Suprapubic skin (tissue), 4 donors: ENCODE data around the gene ADCY3.

Source experiments
- POLR2A ChIP-seq, 2 donors: fragments of 450-650 bp; IDR thresholded peaks; one replicate each; pipeline ENCODE4 v1.6.1; 2017; ENCODE audit warnings: antibody characterized with exemption in 2 of 2, mild to moderate bottlenecking in 2 of 2, moderate library complexity in 2 of 2
- POLR2AphosphoS5 ChIP-seq, 3 donors: sonication (generic); formaldehyde crosslinking; IDR thresholded peaks; one replicate each; pipeline ENCODE4 v1.6.1; 2017; ENCODE audit warnings: antibody characterized with exemption in 3 of 3
- TF ChIP-seq, protein P1 (sequence below), 2 donors: fragments of 200-600 bp in 1 of 2; fragments of 450-650 bp in 1 of 2; sonication (generic) in 1 of 2; IDR thresholded peaks; one replicate each; pipeline ENCODE4 v1.5.1; 2016 to 2019; ENCODE audit warnings: antibody characterized with exemption in 2 of 2, mild to moderate bottlenecking in 1 of 2, moderate library complexity in 1 of 2

DNA sequence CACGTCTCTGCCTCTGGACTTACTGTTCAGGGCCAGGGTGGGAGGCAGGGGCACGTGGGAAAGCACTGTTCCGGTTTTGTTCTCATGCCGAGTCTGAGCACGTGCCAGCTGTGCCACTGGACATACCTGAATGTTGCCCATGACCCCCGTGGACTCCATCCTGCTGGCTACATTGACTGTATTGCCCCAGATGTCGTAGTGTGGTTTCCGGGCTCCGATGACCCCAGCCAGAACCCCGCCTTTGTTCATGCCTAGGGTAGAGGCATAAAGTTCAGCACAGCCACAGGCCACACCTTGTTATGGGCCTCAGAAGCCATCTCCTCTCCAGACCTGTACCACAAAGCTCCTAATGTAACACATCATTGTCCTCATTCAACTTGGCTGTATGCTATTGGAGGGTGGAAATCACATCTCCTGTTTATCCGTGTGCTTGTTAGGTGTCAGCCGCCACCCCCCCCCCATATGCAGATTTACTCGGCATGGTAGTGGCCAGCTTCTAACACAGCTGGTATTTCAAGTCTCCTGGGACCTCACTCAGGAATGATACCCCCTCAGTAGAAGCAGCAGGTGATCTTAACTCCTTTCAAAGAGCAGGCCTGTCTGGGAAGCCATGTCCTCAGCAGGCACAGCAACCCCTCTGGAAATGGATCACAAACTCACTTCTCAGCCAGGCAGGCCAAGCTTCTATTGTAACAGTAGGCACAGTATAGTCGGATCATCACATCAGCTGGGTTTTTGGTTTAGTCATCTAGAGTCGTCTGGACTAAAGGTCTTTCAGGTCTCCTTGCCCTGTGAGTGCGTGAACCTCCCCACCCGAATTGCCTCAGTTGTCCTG is 99.2 kb downstream of the ADCY3 start:
- TF ChIP-seq, protein P1, sequence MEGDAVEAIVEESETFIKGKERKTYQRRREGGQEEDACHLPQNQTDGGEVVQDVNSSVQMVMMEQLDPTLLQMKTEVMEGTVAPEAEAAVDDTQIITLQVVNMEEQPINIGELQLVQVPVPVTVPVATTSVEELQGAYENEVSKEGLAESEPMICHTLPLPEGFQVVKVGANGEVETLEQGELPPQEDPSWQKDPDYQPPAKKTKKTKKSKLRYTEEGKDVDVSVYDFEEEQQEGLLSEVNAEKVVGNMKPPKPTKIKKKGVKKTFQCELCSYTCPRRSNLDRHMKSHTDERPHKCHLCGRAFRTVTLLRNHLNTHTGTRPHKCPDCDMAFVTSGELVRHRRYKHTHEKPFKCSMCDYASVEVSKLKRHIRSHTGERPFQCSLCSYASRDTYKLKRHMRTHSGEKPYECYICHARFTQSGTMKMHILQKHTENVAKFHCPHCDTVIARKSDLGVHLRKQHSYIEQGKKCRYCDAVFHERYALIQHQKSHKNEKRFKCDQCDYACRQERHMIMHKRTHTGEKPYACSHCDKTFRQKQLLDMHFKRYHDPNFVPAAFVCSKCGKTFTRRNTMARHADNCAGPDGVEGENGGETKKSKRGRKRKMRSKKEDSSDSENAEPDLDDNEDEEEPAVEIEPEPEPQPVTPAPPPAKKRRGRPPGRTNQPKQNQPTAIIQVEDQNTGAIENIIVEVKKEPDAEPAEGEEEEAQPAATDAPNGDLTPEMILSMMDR (IDR thresholded peaks at IDR 0.05): no peak
- TF ChIP-seq POLR2A (IDR thresholded peaks at IDR 0.05): no peak
- TF ChIP-seq POLR2AphosphoS5 (IDR thresholded peaks at IDR 0.05): no peak
